HG03342 (cell line): ENCODE results near the gene ATAD3B.

Experiments
- ATAC-seq: cut with Tn5 transposase; IDR thresholded peaks from one replicate; pipeline ENCODE4 v1.9.1; 2021; ENCODE audit warnings: mild to moderate bottlenecking, moderate library complexity; ENCODE audit not compliant: unreplicated experiment

The ATAD3B gene

GRCh38 chr1:1542766-1543705, 71.5 kb downstream of the ATAD3B start:
- no peak for ATAC-seq

- ATAC-seq = no peak
These were observed 72.1 kb downstream of the ATAD3B start for GRCh38 chr1:1543706-1544099.

GRCh38 chr1:1544544-1544943, 73.0 kb downstream of the ATAD3B start:
- no peak for ATAC-seq
